NCI-H460 (cell line): Measurements from ENCODE around the gene ZBTB39. TPM values are rescaled to one million over a fixed set of nuclear protein-coding genes. Genes with fewer than 3 reads are reported as not detected.
"Not testable (repeated sequence)": the region's sequence is repeated elsewhere in the genome, so short reads cannot be mapped to it uniquely, and the experiment has no call there.

ENCODE experiments used
- DNase-seq: peaks from one replicate; pipeline ENCODE4 v3.0.0-alpha.2; 2016; ENCODE audit warnings: low read depth; ENCODE audit errors: extremely low read depth
- total RNA-seq: library from RNA; depleted of rRNA; stranded (reverse); fragments of >200 nt; shearing (Covaris generic); gene quantifications from 2 replicates; pipeline ENCODE4 v1.2.3, GENCODE V29; 2014

The ZBTB39 gene
- total RNA-seq, 1 experiment from 2014 or later = 10.3 TPM

- no peak for DNase-seq
These were observed 3.0 kb downstream of the ZBTB39 start for GRCh38 chr12:57003395-57003794.

DNA sequence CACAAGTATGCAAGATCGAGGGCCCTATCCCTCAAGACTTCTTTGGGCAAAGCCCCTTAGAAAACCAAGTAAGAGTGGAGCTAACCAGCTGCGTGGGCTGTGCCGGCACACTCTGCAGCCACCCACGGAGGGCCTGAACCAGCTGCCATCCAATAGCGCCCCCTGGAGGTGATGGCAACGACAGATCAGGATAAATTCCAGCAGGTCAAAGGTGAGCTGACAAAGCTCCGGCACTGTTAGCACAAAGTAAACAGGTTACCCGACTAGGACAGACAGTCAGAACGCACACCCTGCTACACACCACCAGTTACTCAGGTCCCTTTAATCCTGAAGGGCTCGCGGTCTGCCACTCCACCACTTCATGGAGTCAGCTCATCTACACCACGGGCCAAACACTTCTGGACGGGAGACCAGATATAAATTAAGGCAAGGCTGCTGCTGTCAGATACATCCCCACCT is 4.9 kb downstream of the ZBTB39 start:
- peak; percentile 60 for DNase-seq

DNA sequence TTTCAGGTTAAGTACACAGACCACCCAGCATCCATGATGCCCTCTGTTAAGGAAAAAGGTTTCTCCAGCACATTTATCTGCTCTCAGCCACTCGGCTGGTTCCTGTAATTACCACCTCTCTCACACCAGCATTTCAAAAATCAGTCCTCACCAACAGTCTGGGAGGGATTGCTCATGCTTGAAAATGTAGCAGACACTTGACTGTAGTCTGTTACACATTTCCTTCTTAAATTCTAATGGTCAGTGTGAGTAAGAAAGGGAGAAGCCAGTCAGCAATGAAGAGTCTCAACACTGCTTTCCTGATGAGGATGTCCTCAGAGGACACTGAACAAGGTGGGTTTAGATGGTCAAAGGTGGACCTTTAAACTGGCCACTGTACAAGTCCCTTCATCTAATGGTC is 6.0 kb downstream of the ZBTB39 start:
- no peak for DNase-seq

- no peak for DNase-seq
These were observed 6.9 kb downstream of the ZBTB39 start for GRCh38 chr12:56999456-56999855.

- no peak for DNase-seq
These were observed 7.4 kb downstream of the ZBTB39 start for GRCh38 chr12:56998981-56999380.

- DNase-seq = no peak
These were observed 8.0 kb downstream of the ZBTB39 start for GRCh38 chr12:56998316-56998715.

- DNase-seq = no peak
These were observed 9.4 kb downstream of the ZBTB39 start for GRCh38 chr12:56996793-56997545.

DNA sequence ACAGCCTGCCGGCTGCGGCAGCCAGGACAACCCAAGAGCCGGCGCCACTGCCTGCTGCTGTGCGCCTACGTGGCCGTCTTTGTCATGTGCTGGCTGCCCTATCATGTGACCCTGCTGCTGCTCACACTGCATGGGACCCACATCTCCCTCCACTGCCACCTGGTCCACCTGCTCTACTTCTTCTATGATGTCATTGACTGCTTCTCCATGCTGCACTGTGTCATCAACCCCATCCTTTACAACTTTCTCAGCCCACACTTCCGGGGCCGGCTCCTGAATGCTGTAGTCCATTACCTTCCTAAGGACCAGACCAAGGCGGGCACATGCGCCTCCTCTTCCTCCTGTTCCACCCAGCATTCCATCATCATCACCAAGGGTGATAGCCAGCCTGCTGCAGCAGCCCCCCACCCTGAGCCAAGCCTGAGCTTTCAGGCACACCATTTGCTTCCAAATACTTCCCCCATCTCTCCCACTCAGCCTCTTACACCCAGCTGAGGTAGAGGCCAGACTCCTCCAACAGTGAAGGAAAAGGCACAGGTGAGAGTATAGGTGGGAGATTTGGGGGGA is 10.3 kb downstream of the ZBTB39 start:
- DNase-seq = no peak

GRCh38 chr12:56995201-56995929 is 11.0 kb downstream of the ZBTB39 start:
- DNase-seq = no peak

DNA sequence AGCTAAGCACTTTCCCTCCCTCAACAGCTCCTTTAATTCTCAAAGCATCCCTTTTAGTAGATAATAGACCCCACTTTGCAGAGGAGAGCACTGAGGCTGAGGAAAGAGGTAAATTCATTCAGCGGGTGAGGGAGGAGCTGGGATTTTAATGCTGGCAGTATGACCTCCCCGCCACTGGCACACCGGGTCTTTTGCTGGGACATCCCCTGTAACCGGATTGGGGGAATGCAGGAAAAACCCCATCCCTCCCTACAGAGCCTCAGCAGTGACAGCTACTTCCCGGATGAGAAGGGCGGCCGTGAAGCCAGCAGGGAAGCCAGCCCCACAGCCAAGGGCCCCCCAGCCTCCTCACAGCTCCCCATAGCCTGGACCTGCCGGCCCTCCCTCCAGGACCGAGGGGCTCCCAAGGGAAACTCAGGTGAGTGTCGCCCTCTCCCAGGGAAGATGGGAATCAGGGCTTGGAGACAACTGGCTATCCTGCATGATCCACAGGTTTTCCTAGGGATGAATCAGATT is 12.1 kb downstream of the ZBTB39 start:
- DNase-seq = no peak

GRCh38 chr12:56993346-56993745 is 13.0 kb downstream of the ZBTB39 start:
- no peak for DNase-seq

DNA sequence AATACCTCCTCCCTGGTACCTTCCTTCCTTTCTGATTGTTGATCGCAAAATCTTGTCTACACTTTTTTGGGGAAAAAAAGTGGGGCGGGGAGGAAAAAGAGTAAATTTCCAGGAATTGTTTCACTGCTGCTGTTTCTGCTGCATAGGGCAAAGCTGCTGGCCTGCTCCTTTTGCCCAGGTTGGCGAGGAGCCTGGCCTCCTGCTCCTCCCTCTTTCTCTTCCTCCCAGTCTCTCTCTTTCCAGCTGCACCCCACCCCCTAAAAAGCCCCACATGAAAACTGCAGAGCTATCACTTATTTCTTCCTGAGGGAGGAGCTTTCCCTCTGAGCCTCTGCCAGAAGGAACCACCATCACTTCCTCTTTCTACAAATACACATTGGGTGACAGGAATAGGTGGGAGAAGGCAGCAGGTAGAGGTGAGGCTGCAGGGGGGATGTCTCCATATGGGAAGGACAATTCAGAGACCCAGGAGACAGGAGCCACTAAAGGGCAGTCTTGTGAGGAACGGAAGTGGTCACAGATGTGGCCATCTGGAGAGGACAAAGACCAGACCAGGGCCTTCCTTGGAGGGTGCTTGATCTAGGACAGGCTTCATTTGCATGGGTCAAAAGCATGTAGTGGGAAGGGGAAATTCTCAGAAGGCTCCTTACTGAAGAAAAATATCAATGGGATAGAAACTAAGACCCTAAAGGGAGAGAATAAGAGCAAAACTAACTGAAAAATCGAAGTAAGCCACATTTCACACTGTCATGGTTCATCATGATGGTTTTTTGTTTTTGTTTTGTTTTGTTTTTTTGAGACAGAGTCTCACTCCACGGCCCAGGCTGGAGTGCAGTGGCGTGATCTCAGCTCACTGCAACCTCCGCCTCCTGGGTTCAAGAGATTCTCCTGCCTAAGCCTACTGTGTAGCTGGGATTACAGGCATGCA is 14.8 kb downstream of the ZBTB39 start:
- no peak for DNase-seq

GRCh38 chr12:56990648-56991318 is 15.6 kb downstream of the ZBTB39 start:
- no peak for DNase-seq

DNA sequence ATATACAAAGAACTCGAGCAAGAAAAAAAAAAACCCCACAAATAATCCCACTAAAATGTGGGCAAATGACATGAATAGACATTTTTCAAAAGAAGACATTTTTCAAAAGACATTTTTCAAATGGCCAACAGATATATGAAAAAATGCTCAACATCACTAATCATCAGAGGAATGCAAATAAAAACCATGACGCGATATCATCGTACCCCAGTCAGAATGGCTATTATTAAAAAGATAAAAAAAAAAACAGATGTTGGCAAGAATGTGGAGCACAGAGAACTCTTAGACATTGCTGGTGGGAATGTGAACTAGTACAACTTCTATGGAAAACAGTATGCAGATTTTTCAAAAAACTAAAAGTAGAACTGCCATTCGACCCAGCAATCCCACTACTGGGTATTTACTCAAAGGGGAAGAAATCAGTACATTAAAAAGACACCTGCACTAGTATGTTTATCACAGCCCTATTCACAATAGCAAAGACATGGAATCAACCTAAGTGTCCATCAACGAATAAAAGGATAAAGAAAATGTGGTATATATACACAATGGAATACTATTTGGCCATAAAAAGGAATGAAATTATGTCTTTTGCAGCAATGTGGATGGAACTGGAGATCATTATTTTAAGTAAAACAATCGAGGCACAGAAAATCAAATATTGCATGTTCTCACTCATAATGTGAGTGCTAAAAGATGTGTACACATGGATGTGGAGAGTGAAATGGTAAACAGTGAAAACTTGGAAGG is 16.3 kb downstream of the ZBTB39 start:
- no peak for DNase-seq

- no peak for DNase-seq
These were observed 18.1 kb downstream of the ZBTB39 start for GRCh38 chr12:56988207-56988739.

GRCh38 chr12:56987551-56988053 is 18.7 kb downstream of the ZBTB39 start:
- DNase-seq = peak; percentile 75

- no peak for DNase-seq
These were observed 19.3 kb downstream of the ZBTB39 start for GRCh38 chr12:56987011-56987410.

DNA sequence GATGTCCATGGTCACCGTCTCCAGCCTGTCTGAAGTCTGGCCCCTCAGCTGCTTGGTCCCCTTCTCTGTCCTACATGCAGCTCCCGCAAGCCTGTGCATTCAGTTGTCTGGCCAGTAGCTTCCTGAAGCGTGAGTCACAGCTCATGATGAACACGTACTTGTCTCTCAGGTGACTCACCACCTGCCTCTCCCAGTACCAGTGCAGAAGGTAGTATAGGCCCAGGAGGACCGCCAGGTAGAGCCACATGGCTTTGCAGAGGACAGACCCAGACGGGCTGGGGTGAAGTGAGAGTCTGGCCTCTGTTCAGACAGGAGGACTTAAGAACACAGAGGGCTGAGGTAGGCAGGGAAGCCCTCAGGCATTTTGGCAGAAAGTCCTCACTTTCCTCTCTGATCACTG is 20.6 kb downstream of the ZBTB39 start:
- not testable (repeated sequence) for DNase-seq

GRCh38 chr12:56983386-56983785 is 23.0 kb downstream of the ZBTB39 start:
- no peak for DNase-seq
